ENCODE measurements around the gene BACH2. TPM values are rescaled to one million over a fixed set of nuclear protein-coding genes. Genes with fewer than 3 reads are reported as not detected.

BACH2 gene
- total and polyA plus RNA-seq, 12 donors: 0.16 to 4.7 (median 2.4) TPM

- intact Hi-C loops (cut with DNase I): loop anchor here in 1 of 10 donors (5.0 kb wide), 1 partner anchor 36 kb away; no protein-coding TSS in a partner anchor
- 28 to 33% methylated on average over 3 of the region's 3 CpGs for WGBS, 2 donors
- Histone ChIP-seq H3K27me3 (no peaks in the 10 kb centered on the region), H3K27ac (peak overlapping the region in 1 of 10 donors; percentile 6), H3K36me3 (no peaks in the 10 kb centered on the region), H3K4me3 (no peak overlapping the region), H3K9me3 (no peaks in the 10 kb centered on the region), H3K4me1 (peaks cover 0 to 30% (median 15%) of the 10 kb centered on the region in 9 donors)
- peak in 1 of 2 donors; percentile 30 for DNase-seq
- TF ChIP-seq CTCF (IDR thresholded peaks at IDR 0.05): no peak
- ATAC-seq: peak; percentile 34 to 78 (median 62)
Observed at GRCh38 chr6:90241229-90241880, 55.3 kb downstream of the BACH2 start.

- 62 to 66% methylated on average over 5 of the region's 5 CpGs for WGBS, 2 donors
- intact Hi-C loops (cut with DNase I): loop anchor here in 1 of 10 donors (10.0 kb wide), 1 partner anchor 46 kb away; no protein-coding TSS in a partner anchor
- H3K27ac ChIP-seq: peak overlapping the region in 2 of 10 donors; percentile 3 to 57
Observed at GRCh38 chr6:90238496-90239266, 58.0 kb downstream of the BACH2 start.

GRCh38 chr6:90237350-90237990, 59.2 kb downstream of the BACH2 start:
- no peak for TF ChIP-seq CTCF (IDR thresholded peaks at IDR 0.05)
- H3K36me3 ChIP-seq: no peaks in the 10 kb centered on the region
- intact Hi-C loops (cut with DNase I): loop anchor here in 1 of 10 donors (10.0 kb wide), 1 partner anchor 47 kb away; no protein-coding TSS in a partner anchor
- H3K27me3 ChIP-seq: no peaks in the 10 kb centered on the region
- no peak for ATAC-seq
- no peak for DNase-seq
- H3K27ac ChIP-seq: no peak overlapping the region
- 78 to 86% methylated on average over 4 of the region's 4 CpGs for WGBS, 2 donors
- no peaks in the 10 kb centered on the region for H3K9me3 ChIP-seq
- H3K4me3 ChIP-seq: no peak overlapping the region
- H3K4me1 ChIP-seq: peaks cover 0 to 37% (median 22%) of the 10 kb centered on the region in 9 donors

More at GRCh38 chr6:90238496-90239266, 58.0 kb downstream of the BACH2 start:
- no peak overlapping the region for H3K4me3 ChIP-seq
- no peaks in the 10 kb centered on the region for H3K9me3 ChIP-seq
- no peak for TF ChIP-seq CTCF (IDR thresholded peaks at IDR 0.05)
- no peaks in the 10 kb centered on the region for H3K36me3 ChIP-seq
- H3K27me3 ChIP-seq: no peaks in the 10 kb centered on the region
- DNase-seq: no peak
- peaks cover 0 to 36% (median 21%) of the 10 kb centered on the region in 9 donors for H3K4me1 ChIP-seq
- no peak for ATAC-seq

- intact Hi-C loops (cut with DNase I): loop anchor here in 1 of 10 donors (10.0 kb wide), 1 partner anchor 51 kb away; no protein-coding TSS in a partner anchor
- 90 to 91% methylated on average over 6 of the region's 6 CpGs for WGBS, 2 donors
- Histone ChIP-seq H3K27me3 (no peaks in the 10 kb centered on the region), H3K27ac (no peak overlapping the region), H3K36me3 (no peaks in the 10 kb centered on the region), H3K4me3 (no peak overlapping the region), H3K4me1 (peaks cover 0 to 52% (median 33%) of the 10 kb centered on the region in 9 donors), H3K9me3 (no peaks in the 10 kb centered on the region)
- DNase-seq (no peak), ATAC-seq (no peak)
- TF ChIP-seq CTCF (IDR thresholded peaks at IDR 0.05): no peak
Observed at GRCh38 chr6:90233994-90234393, 62.6 kb downstream of the BACH2 start.

All from heart right ventricle (tissue), 16 donors.